Measurements from ENCODE around the gene PAH. TPM values are rescaled to one million over a fixed set of nuclear protein-coding genes. Genes with fewer than 3 reads are reported as not detected.

Gene PAH
- total RNA-seq, 6 experiments from 2014 or later: not detected

DNA sequence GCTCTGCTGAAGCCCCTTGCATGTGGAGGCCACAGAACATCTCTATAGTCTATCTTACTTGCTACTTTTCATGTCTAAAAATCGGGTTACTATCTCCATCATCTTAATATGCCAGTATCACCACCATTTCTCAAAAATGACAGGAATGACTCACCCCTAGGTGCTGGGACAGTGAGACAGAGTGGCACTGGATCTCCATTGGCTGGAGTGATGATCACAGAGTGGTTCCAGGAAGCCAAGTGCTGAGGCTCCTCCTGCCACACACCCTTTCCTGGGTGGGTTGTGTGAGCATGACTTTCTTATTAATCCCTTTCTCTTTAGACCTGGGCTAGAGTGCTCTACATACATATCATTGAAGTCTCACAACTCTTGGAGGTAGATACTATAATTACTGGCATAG is 37.1 kb upstream of the PAH start:
- H3K36me3 Mint-ChIP-seq (ENCODE audit: low read depth): no peaks in the 10 kb centered on the region
- H3K4me1 Mint-ChIP-seq (ENCODE audit: low read depth): peaks cover 8% of the 10 kb centered on the region
- no peak for DNase-seq
- TF ChIP-seq, protein P1, sequence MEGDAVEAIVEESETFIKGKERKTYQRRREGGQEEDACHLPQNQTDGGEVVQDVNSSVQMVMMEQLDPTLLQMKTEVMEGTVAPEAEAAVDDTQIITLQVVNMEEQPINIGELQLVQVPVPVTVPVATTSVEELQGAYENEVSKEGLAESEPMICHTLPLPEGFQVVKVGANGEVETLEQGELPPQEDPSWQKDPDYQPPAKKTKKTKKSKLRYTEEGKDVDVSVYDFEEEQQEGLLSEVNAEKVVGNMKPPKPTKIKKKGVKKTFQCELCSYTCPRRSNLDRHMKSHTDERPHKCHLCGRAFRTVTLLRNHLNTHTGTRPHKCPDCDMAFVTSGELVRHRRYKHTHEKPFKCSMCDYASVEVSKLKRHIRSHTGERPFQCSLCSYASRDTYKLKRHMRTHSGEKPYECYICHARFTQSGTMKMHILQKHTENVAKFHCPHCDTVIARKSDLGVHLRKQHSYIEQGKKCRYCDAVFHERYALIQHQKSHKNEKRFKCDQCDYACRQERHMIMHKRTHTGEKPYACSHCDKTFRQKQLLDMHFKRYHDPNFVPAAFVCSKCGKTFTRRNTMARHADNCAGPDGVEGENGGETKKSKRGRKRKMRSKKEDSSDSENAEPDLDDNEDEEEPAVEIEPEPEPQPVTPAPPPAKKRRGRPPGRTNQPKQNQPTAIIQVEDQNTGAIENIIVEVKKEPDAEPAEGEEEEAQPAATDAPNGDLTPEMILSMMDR (IDR thresholded peaks at IDR 0.05): no peak
- no peak overlapping the region for H3K4me3 Mint-ChIP-seq
- H3K9me3 Mint-ChIP-seq: no peaks in the 10 kb centered on the region
- H3K27ac Mint-ChIP-seq: no peak overlapping the region
- peaks cover 40% of the 10 kb centered on the region for H3K27me3 Mint-ChIP-seq (ENCODE audit: insufficient read depth)

DNA sequence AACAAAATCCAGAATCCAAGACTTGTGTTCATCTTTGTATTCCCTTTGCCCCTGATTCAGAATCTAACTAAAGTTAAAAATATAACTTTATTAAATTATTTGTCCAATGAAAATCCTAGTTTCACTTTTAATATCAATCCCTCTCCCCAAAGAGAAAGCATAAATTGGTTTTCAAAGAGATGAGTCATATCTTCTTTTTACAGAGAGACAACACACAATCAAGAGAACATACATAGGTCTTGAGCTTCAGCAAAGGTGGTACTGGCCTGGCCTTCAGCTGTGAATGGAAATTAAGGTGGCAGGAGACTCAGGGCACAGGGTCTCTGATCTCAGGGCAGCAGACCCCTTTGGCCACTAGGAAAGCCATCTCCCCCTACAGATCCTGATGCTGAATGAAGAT is 36.2 kb upstream of the PAH start:
- Mint-ChIP-seq H3K9me3 (no peaks in the 10 kb centered on the region), H3K36me3 (ENCODE audit: low read depth) (no peaks in the 10 kb centered on the region), H3K4me1 (ENCODE audit: low read depth) (peaks cover 8% of the 10 kb centered on the region), H3K27me3 (ENCODE audit: insufficient read depth) (peaks cover 36% of the 10 kb centered on the region), H3K27ac (no peak overlapping the region), H3K4me3 (no peak overlapping the region)
- TF ChIP-seq, protein P1 (IDR thresholded peaks at IDR 0.05): no peak
- no peak for DNase-seq

DNA sequence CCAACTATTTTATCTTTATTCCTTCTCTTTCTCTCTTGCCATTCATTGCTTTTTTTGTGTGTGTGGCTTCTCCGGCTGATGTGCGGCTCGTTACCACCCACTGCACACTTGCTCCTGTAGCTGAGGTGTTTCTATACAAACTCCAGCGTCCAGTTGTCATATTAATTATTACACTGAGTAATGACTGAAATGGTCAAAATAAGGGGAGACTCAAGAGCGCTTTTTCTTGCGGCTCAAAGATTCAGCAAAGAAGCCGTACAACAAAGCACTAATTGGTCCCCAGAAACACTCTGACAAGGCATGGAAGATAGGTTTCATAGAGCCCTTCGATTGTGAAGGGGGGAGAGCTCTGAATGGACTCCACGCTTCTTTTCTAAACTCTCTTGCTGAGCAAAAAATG is 34.8 kb upstream of the PAH start:
- H3K9me3 Mint-ChIP-seq: no peaks in the 10 kb centered on the region
- H3K4me1 Mint-ChIP-seq (ENCODE audit: low read depth): no peaks in the 10 kb centered on the region
- H3K36me3 Mint-ChIP-seq (ENCODE audit: low read depth): no peaks in the 10 kb centered on the region
- H3K27me3 Mint-ChIP-seq (ENCODE audit: insufficient read depth): peaks cover 27% of the 10 kb centered on the region
- no peak overlapping the region for H3K27ac Mint-ChIP-seq
- H3K4me3 Mint-ChIP-seq: no peak overlapping the region
- TF ChIP-seq, protein P1 (IDR thresholded peaks at IDR 0.05): no peak
- no peak for DNase-seq

DNA sequence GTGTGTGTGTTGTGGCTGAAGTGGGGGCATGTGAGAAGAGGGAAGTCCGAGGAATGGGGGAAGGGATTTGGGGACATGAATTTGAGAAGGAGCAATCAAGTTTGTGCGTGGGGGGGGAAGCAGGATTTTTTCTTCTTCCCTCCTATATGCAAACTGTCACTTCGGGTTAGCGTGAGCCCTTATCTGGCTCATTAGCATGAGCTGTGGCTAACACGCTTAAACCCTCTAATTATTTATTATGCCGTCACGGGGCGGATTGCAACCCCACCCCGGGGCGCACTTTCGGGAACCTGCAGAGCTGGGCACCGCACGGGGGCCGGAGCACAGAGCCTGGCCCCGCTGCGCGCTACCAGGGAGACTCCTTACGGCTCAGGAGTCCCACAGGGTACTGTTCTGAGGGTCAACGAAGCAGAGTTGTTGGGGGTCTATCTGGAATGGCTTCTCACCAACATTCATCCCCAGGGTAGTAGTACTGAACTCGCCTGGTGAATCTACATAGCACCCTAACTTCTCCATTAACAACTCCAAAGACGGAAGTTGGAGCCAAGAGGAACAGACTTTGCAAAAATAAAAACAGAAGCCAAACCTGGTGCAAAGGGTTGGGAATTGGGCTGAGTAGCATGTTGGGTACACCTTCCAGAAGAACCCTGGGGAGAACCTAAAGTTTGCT is 34.0 kb upstream of the PAH start:
- H3K36me3 Mint-ChIP-seq (ENCODE audit: low read depth): no peaks in the 10 kb centered on the region
- peaks cover 26% of the 10 kb centered on the region for H3K27me3 Mint-ChIP-seq (ENCODE audit: insufficient read depth)
- TF ChIP-seq, protein P1 (IDR thresholded peaks at IDR 0.05): no peak
- no peaks in the 10 kb centered on the region for H3K9me3 Mint-ChIP-seq
- no peak overlapping the region for H3K27ac Mint-ChIP-seq
- DNase-seq: no peak
- no peaks in the 10 kb centered on the region for H3K4me1 Mint-ChIP-seq (ENCODE audit: low read depth)
- H3K4me3 Mint-ChIP-seq: no peak overlapping the region

DNA sequence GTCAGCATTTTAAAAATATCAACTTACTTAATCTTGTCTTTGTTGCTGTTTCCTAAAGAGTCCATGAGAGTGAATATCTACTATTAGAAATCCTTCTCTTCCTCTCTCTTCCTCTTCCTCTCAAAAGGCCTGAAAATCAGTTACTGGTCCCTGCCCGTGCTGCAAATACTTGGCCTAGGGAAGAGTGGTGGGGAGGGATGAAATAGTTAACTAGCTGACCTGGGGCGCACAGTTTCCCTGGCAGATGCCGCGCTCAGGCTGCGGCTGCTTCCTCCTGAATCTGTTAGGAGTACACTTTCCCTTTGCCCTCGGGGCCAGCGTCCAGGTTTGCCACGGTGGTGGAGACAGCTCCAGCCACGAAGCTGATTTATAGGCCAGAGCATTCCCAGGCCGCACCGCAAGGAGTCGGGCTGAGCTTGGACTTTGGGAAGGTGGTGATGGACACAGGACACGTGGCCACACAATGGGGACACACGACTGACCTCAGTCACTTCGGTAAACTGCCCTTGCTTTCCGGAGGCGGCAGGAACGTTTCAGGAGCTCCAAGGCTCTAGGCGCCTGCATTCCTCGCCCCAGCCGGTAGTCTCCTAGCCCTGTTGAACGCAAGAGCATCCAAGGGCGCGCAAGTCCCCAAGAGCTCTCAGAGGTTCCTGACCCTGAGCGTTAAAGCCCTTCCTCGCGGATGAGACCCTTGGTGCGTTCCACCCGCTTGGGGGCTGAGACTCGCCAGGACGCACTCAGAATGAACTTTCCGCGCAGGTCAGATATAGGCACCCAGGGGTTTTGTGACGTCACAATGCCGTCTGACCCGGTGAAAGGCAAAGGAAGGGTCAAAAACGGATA is 33.3 kb upstream of the PAH start:
- H3K4me3 Mint-ChIP-seq: no peak overlapping the region
- peaks cover 19% of the 10 kb centered on the region; the same call in 1 of the 2 replicates for H3K27me3 Mint-ChIP-seq (ENCODE audit: insufficient read depth)
- no peaks in the 10 kb centered on the region for H3K4me1 Mint-ChIP-seq (ENCODE audit: low read depth)
- no peaks in the 10 kb centered on the region for H3K36me3 Mint-ChIP-seq (ENCODE audit: low read depth)
- no peak overlapping the region for H3K27ac Mint-ChIP-seq
- H3K9me3 Mint-ChIP-seq: no peaks in the 10 kb centered on the region
- TF ChIP-seq, protein P1 (IDR thresholded peaks at IDR 0.05): peak; percentile 11; the same call in 1 of the 2 replicates
- DNase-seq: no peak
